BLaER1 treated with 17β-estradiol and CSF1 and Interleukin-3, amounts not matched to agents 10 nM and 100 nM (cell line): ENCODE data around the gene PCDHA6.
"Not testable (repeated sequence)": the region's sequence is repeated elsewhere in the genome, so short reads cannot be mapped to it uniquely, and the experiment has no call there.

Experiments used
- H3K27ac ChIP-seq, 11 experiments: shearing (Covaris generic); formaldehyde crosslinking; 2 replicates each; pipeline ENCODE4 v1.8.1; 2022
- H3K27me3 ChIP-seq, 11 experiments: shearing (Covaris generic); formaldehyde crosslinking; 2 replicates each; pipeline ENCODE4 v1.8.1; 2022
- H3K36me3 ChIP-seq, 11 experiments: shearing (Covaris generic); formaldehyde crosslinking; 2 replicates each; pipeline ENCODE4 v1.8.1; 2022
- H3K4me1 ChIP-seq, 10 experiments: shearing (Covaris generic); formaldehyde crosslinking; 2 replicates each; pipeline ENCODE4 v1.8.1; 2022
- H3K4me2 ChIP-seq, 11 experiments: shearing (Covaris generic); formaldehyde crosslinking; 2 replicates each; pipeline ENCODE4 v1.8.1; 2022
- H3K4me3 ChIP-seq, 10 experiments: shearing (Covaris generic); formaldehyde crosslinking; 2 replicates each; pipeline ENCODE4 v1.8.1; 2022
- H3K9ac ChIP-seq, 11 experiments: shearing (Covaris generic); formaldehyde crosslinking; 2 replicates each; pipeline ENCODE4 v1.8.1; 2022
- H3K9me3 ChIP-seq, 11 experiments: shearing (Covaris generic); formaldehyde crosslinking; replicated peaks in 1 of 11; 2 replicates each; pipeline ENCODE4 v1.8.1; 2022
- H4K20me1 ChIP-seq, 11 experiments: shearing (Covaris generic); formaldehyde crosslinking; 2 replicates each; pipeline ENCODE4 v1.8.1; 2022
- Cebpa-rat ChIP-seq, 11 experiments: shearing (Covaris generic); IDR thresholded peaks; 2 replicates each; pipeline ENCODE4 v1.8.1; 2022

The PCDHA6 gene

GRCh38 chr5:140857177-140857986 lies 29.6 kb downstream of the PCDHA6 start:
- Histone ChIP-seq H3K9ac (no peak overlapping the region), H3K36me3 (no peaks in the 10 kb centered on the region), H3K4me2 (no peak overlapping the region), H3K4me3 (no peak overlapping the region), H3K4me1 (no peaks in the 10 kb centered on the region), H4K20me1 (no peaks in the 10 kb centered on the region), H3K9me3 (peaks cover 42 to 59% (median 47%) of the 10 kb centered on the region in 11 experiments), H3K27me3 (no peaks in the 10 kb centered on the region), H3K27ac (no peak overlapping the region)
- TF ChIP-seq Cebpa-rat (IDR thresholded peaks at IDR 0.05): no peak

DNA sequence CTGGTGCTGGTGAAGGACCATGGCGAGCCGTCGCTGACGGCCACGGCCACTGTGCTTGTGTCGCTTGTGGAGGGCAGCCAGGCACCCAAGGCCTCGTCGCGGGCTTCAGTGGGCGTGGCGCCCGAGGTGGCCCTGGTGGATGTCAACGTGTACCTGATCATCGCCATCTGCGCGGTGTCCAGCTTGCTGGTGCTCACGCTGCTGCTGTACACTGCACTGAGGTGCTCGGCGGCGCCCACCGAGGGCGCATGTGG lies 30.2 kb downstream of the PCDHA6 start:
- H3K4me1 ChIP-seq: no peaks in the 10 kb centered on the region
- H3K36me3 ChIP-seq: no peaks in the 10 kb centered on the region
- no peak overlapping the region for H3K9ac ChIP-seq
- H3K27me3 ChIP-seq: no peaks in the 10 kb centered on the region
- no peaks in the 10 kb centered on the region for H4K20me1 ChIP-seq
- no peak overlapping the region for H3K4me3 ChIP-seq
- H3K9me3 ChIP-seq: peaks cover 47 to 61% (median 51%) of the 10 kb centered on the region in 11 experiments
- no peak overlapping the region for H3K4me2 ChIP-seq
- no peak overlapping the region for H3K27ac ChIP-seq
- TF ChIP-seq Cebpa-rat (IDR thresholded peaks at IDR 0.05): no peak

DNA sequence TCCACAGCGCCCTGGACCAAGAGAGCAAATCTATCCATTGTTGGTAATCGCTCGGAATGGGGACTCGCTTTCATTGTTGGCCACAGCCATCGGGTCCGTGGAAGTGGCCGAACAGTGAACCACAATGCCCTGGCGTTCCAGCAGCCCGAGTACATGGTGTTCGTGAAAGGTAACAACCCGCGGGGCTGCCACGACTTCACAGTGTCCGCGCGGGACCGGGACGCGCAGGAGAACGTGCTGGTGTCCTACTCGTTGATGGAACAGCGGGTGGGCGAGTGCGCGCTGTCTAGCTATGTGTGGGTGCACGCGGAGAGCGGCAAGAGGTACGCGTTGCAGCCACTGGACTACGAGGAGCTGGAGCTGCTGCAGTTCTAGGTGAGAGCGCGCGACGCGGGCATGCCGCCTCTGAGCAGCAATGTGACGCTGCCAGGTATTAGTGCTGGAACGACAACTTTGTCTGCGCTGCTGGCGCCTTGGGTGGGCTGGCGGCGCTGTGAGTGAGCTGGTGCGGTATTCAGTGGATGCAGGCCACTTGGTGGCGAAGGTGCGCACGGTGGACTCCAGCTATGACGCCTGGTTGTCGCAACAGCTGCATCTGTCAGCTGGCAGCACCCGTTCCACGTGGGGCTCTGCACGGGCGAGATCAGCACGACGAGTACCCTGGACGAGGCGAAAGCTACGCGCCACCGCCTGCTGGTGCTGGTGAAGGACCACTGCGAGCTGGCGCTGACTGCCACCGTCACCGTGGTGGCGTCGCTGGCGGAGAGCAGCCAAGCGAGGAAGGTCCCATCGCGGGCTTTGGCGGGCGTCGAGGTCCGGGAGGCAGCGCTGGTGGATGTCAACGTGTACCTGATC lies 34.9 kb downstream of the PCDHA6 start:
- H3K27ac ChIP-seq: no peak overlapping the region
- no peak overlapping the region for H3K4me3 ChIP-seq
- no peak for TF ChIP-seq Cebpa-rat (IDR thresholded peaks at IDR 0.05)
- no peaks in the 10 kb centered on the region for H3K36me3 ChIP-seq
- H3K27me3 ChIP-seq: no peaks in the 10 kb centered on the region
- no peaks in the 10 kb centered on the region for H4K20me1 ChIP-seq
- H3K4me2 ChIP-seq: no peak overlapping the region
- H3K4me1 ChIP-seq: no peaks in the 10 kb centered on the region
- H3K9ac ChIP-seq: no peak overlapping the region
- H3K9me3 ChIP-seq: peaks cover 29 to 42% (median 35%) of the 10 kb centered on the region in 11 experiments

DNA sequence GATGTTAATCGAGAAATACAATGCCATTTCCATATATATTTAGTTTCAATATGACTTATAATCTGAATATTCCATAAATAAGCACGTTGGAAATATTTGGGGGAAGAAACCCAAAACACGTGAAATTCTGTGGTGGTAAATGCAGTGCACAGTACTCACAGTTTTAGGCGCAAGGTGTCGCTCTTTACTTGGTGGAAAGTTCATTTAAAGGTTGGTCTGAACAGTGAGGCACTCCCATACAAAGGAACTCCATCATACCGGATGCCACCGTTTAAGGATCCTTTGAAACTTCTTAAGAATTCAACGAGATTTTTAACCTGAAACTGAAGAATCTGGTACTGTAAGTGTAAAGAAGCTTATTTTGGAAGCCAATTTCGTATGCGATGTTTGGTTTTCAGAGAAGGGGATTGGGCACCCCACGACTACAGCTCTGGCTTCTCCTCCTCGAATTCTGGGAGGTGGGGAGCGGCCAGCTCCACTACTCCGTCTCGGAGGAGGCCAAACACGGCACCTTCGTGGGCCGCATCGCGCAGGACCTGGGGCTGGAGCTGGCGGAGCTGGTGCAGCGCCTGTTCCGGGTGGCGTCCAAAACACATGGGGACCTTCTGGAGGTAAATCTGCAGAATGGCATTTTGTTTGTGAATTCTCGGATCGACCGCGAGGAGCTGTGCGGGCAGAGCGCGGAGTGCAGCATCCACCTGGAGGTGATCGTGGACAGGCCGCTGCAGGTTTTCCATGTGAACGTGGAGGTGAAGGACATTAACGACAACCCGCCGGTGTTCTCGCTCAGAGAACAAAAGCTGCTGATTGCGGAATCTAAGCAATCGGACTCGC lies 41.2 kb downstream of the PCDHA6 start, which contains the start of gene PCDHA11:
TSS of gene PCDHA11 (plus strand) at position 237 of the 834 bp plus-strand sequence. CDS start at position 384, 147 bp downstream.
- Histone ChIP-seq H3K9me3 (peaks cover 25 to 40% (median 28%) of the 10 kb centered on the region in 11 experiments), H3K4me3 (no peak within 1 kb of the TSS), H3K36me3 (no peaks in the 10 kb centered on the region), H3K4me2 (no peak within 1 kb of the TSS), H3K4me1 (no peaks in the 10 kb centered on the region), H4K20me1 (no peaks in the 10 kb centered on the region), H3K27ac (no peak within 1 kb of the TSS), H3K27me3 (no peaks in the 10 kb centered on the region), H3K9ac (no peak within 1 kb of the TSS)
- TF ChIP-seq Cebpa-rat (IDR thresholded peaks at IDR 0.05): no peak

GRCh38 chr5:140869555-140869886 lies 41.8 kb downstream of the PCDHA6 start:
- Histone ChIP-seq H3K4me1 (no peaks in the 10 kb centered on the region), H3K4me2 (no peak overlapping the region), H3K9ac (no peak overlapping the region), H3K9me3 (peaks cover 25 to 40% (median 28%) of the 10 kb centered on the region in 11 experiments), H3K36me3 (no peaks in the 10 kb centered on the region), H4K20me1 (no peaks in the 10 kb centered on the region), H3K4me3 (no peak overlapping the region), H3K27me3 (no peaks in the 10 kb centered on the region), H3K27ac (no peak overlapping the region)
- no peak for TF ChIP-seq Cebpa-rat (IDR thresholded peaks at IDR 0.05)

GRCh38 chr5:140870221-140871201 lies 42.8 kb downstream of the PCDHA6 start:
- no peak overlapping the region for H3K9ac ChIP-seq
- peaks cover 31 to 49% (median 33%) of the 10 kb centered on the region in 11 experiments for H3K9me3 ChIP-seq
- H3K36me3 ChIP-seq: no peaks in the 10 kb centered on the region
- H3K4me3 ChIP-seq: no peak overlapping the region
- no peaks in the 10 kb centered on the region for H3K27me3 ChIP-seq
- no peak overlapping the region for H3K27ac ChIP-seq
- TF ChIP-seq Cebpa-rat (IDR thresholded peaks at IDR 0.05): no peak
- H4K20me1 ChIP-seq: no peaks in the 10 kb centered on the region
- H3K4me1 ChIP-seq: no peaks in the 10 kb centered on the region
- H3K4me2 ChIP-seq: no peak overlapping the region

GRCh38 chr5:140875085-140876065 lies 47.6 kb downstream of the PCDHA6 start, which contains the start of gene PCDHA12:
Gene PCDHA12 (plus strand): TSS chr5:140875308. CDS start chr5:140875473, 165 bp downstream.
- Histone ChIP-seq H3K4me3 (no peak within 1 kb of the TSS), H3K27ac (no peak within 1 kb of the TSS), H3K9ac (no peak within 1 kb of the TSS)

GRCh38 chr5:140876541-140877261 lies 48.9 kb downstream of the PCDHA6 start:
- peaks cover 27 to 43% (median 30%) of the 10 kb centered on the region in 11 experiments for H3K9me3 ChIP-seq
- H4K20me1 ChIP-seq, H3K36me3 ChIP-seq, H3K27ac ChIP-seq, H3K27me3 ChIP-seq, H3K9ac ChIP-seq, H3K4me3 ChIP-seq, H3K4me2 ChIP-seq, H3K4me1 ChIP-seq: not testable (repeated sequence)

More at GRCh38 chr5:140875085-140876065, 47.6 kb downstream of the PCDHA6 start, which contains the start of gene PCDHA12:
- no peak within 1 kb of the TSS for H3K4me2 ChIP-seq
- TF ChIP-seq Cebpa-rat (IDR thresholded peaks at IDR 0.05): no peak
- H3K9me3 ChIP-seq: peaks cover 36 to 54% (median 40%) of the 10 kb centered on the region in 11 experiments
- H4K20me1 ChIP-seq: no peaks in the 10 kb centered on the region
- no peaks in the 10 kb centered on the region for H3K27me3 ChIP-seq
- H3K4me1 ChIP-seq: no peaks in the 10 kb centered on the region
- no peaks in the 10 kb centered on the region for H3K36me3 ChIP-seq
